Neural cell (in vitro differentiated cells): Measurements from ENCODE around the gene C2orf42. TPM values are rescaled to one million over a fixed set of nuclear protein-coding genes. Genes with fewer than 3 reads are reported as not detected.

ENCODE experiments used
- H2AFZ ChIP-seq: fragments of 200-600, 300-800 bp; sonication (generic), shearing (Covaris generic); 2 replicates; pipeline ENCODE4 v1.6.0; 2014; ENCODE audit warnings: low read depth, mild to moderate bottlenecking, antibody characterized with exemption, low read length, moderate library complexity
- H3F3A ChIP-seq: fragments of 200-600 bp; shearing (Covaris generic); 2 replicates; pipeline ENCODE4 v1.6.1; 2016; ENCODE audit warnings: mild to moderate bottlenecking, moderate library complexity, mixed read lengths, antibody characterized with exemption, low read length; ENCODE audit not compliant: insufficient read depth, poor library complexity, severe bottlenecking
- H3K27ac ChIP-seq: fragments of 200-600, 300-800 bp; sonication (generic), shearing (Covaris generic); 2 replicates; pipeline ENCODE4 v1.5.1; 2014; ENCODE audit warnings: mild to moderate bottlenecking, low read length, moderate library complexity
- H3K27me3 ChIP-seq: fragments of 300-800, 200-600 bp; sonication (generic), shearing (Covaris generic); 2 replicates; pipeline ENCODE4 v1.6.0; 2014; ENCODE audit warnings: mild to moderate bottlenecking, low read depth, low read length, moderate library complexity; ENCODE audit not compliant: insufficient read depth
- H3K36me3 ChIP-seq: fragments of 300-800, 200-600 bp; sonication (generic), shearing (Covaris generic); 2 replicates; pipeline ENCODE4 v1.5.1; 2014; ENCODE audit warnings: mild to moderate bottlenecking, antibody characterized with exemption, low read length, moderate library complexity; ENCODE audit not compliant: insufficient read depth
- H3K4me2 ChIP-seq: fragments of 300-800, 200-600 bp; sonication (generic), shearing (Covaris generic); 2 replicates; pipeline ENCODE4 v1.6.0; 2014; ENCODE audit warnings: mild to moderate bottlenecking, low read length
- H3K4me3 ChIP-seq: fragments of 300-800, 200-600 bp; sonication (generic), shearing (Covaris generic); 2 replicates; pipeline ENCODE4 v1.5.1; 2014; ENCODE audit warnings: mild to moderate bottlenecking, low read length, moderate library complexity
- H3K79me2 ChIP-seq: fragments of 200-600 bp; shearing (Covaris generic); replicated peaks from 2 replicates; pipeline ENCODE4 v1.6.0; 2014; ENCODE audit warnings: mild to moderate bottlenecking, low read length, moderate library complexity; ENCODE audit not compliant: insufficient read depth
- H3K9ac ChIP-seq: fragments of 300-800, 200-600 bp; sonication (generic), shearing (Covaris generic); 2 replicates; pipeline ENCODE4 v1.6.1; 2016; ENCODE audit warnings: mild to moderate bottlenecking, low read length, mixed read lengths
- H3K9me2 ChIP-seq: fragments of 200-600 bp; shearing (Covaris generic); 2 replicates; pipeline ENCODE4 v1.6.1; 2016; ENCODE audit warnings: mild to moderate bottlenecking, low read length, mixed read lengths; ENCODE audit not compliant: insufficient read depth
- H3K9me3 ChIP-seq: fragments of 200-600, 300-800 bp; sonication (generic), shearing (Covaris generic); 2 replicates; pipeline ENCODE4 v1.6.1; 2016; ENCODE audit warnings: mild to moderate bottlenecking, mixed run types, low read length, moderate library complexity, mixed read lengths
- H4K20me1 ChIP-seq: fragments of 200-600 bp; shearing (Covaris generic); 2 replicates; pipeline ENCODE4 v1.6.1; 2016; ENCODE audit warnings: mild to moderate bottlenecking, mixed run types; ENCODE audit not compliant: insufficient read depth
- CTCF ChIP-seq: fragments of 450-650 bp; IDR thresholded peaks from 2 replicates; pipeline ENCODE4 v1.5.1; 2014; ENCODE audit warnings: antibody characterized with exemption, mild to moderate bottlenecking, moderate library complexity; ENCODE audit not compliant: poor library complexity, severe bottlenecking
- EP300 ChIP-seq: fragments of 450-650 bp; conservative IDR thresholded peaks from 2 replicates; pipeline ENCODE4 v1.6.1; 2014; ENCODE audit warnings: antibody characterized with exemption, mild to moderate bottlenecking, moderate library complexity; ENCODE audit not compliant: poor library complexity, severe bottlenecking
- EZH2 ChIP-seq: fragments of 200-600, 300-800 bp; shearing (Covaris generic), sonication (generic); IDR thresholded peaks from 2 replicates; pipeline ENCODE4 v1.6.1; 2014; ENCODE audit warnings: antibody characterized with exemption, low read length, borderline replicate concordance, mild to moderate bottlenecking; ENCODE audit not compliant: insufficient read depth, poor library complexity, severe bottlenecking
- MXI1 ChIP-seq: fragments of 450-650 bp; conservative IDR thresholded peaks from 2 replicates; pipeline ENCODE4 v1.6.1; 2014; ENCODE audit warnings: antibody characterized with exemption, mild to moderate bottlenecking; ENCODE audit not compliant: poor library complexity, severe bottlenecking
- POLR2AphosphoS5 ChIP-seq: IDR thresholded peaks from 2 replicates; pipeline ENCODE4 v1.6.1; 2012
- RAD21 ChIP-seq: fragments of 450-650 bp; conservative IDR thresholded peaks from 2 replicates; pipeline ENCODE4 v1.6.1; 2014; ENCODE audit warnings: antibody characterized with exemption, mild to moderate bottlenecking, moderate library complexity
- REST ChIP-seq: IDR thresholded peaks from 2 replicates; pipeline ENCODE4 v1.6.1; 2012; ENCODE audit warnings: borderline replicate concordance
- SMC3 ChIP-seq: fragments of 450-650 bp; conservative IDR thresholded peaks from 2 replicates; pipeline ENCODE4 v1.6.1; 2014; ENCODE audit warnings: antibody characterized with exemption, mild to moderate bottlenecking, moderate library complexity; ENCODE audit not compliant: poor library complexity
- TAF1 ChIP-seq: IDR thresholded peaks from 2 replicates; pipeline ENCODE4 v1.6.1; 2012; ENCODE audit warnings: low read depth
- polyA plus RNA-seq: library from polyadenylated mRNA; depleted of rRNA; stranded (reverse); fragments of >200 nt; gene quantifications from 2 replicates; pipeline ENCODE4 v1.2.3, GENCODE V29; 2014

The C2orf42 gene
- polyA plus RNA-seq, 1 donor from 2014 or later, result 14.4 TPM

GRCh38 chr2:70101174-70101573 is 89.6 kb downstream of the C2orf42 start:
- Histone ChIP-seq H3K4me2 (no peak overlapping the region), H3K27me3 (no peaks in the 10 kb centered on the region), H3K79me2 (no peaks in the 10 kb centered on the region), H3K36me3 (no peaks in the 10 kb centered on the region), H3K9me2 (no peaks in the 10 kb centered on the region), H3F3A (no peaks in the 10 kb centered on the region), H3K9me3 (no peaks in the 10 kb centered on the region), H3K9ac (no peak overlapping the region), H4K20me1 (no peaks in the 10 kb centered on the region), H2AFZ (no peak overlapping the region), H3K27ac (no peak overlapping the region), H3K4me3 (no peak overlapping the region)
- TF ChIP-seq EP300 (no peak), REST (no peak), TAF1 (no peak), MXI1 (no peak), EZH2 (no peak), CTCF (no peak), RAD21 (no peak), POLR2AphosphoS5 (no peak), SMC3 (no peak)

Other genes with a start within 250 kb of the C2orf42 start
- 6.3 and 7.7 TPM in 2 replicates for gene ASPRV1, start 229.4 kb downstream of the C2orf42 start, polyA plus RNA-seq
- gene PCBP1, start 103.5 kb downstream of the C2orf42 start, polyA plus RNA-seq, result 33.3 and 42.5 TPM in 2 replicates
- 1,165 and 1,297 TPM in 2 replicates for gene TIA1, start 57.6 kb upstream of the C2orf42 start, polyA plus RNA-seq
- 27.3 and 31.5 TPM in 2 replicates for gene PCYOX1, start 67.1 kb upstream of the C2orf42 start, polyA plus RNA-seq
- 380 and 464 TPM in 2 replicates for gene SNRPG, start 102.7 kb upstream of the C2orf42 start, polyA plus RNA-seq
- 56.1 and 59.9 TPM in 2 replicates for gene FAM136A, start 111.0 kb upstream of the C2orf42 start, polyA plus RNA-seq